Measurements from ENCODE around the gene RNU7-1. TPM values are rescaled to one million over a fixed set of nuclear protein-coding genes. Genes with fewer than 3 reads are reported as not detected.
A peak's percentile ranks its signal among the peaks of the same experiment; 100 is the strongest.

The RNU7-1 gene
- total RNA-seq, 2 experiments from 2014 or later, result not detected

DNA sequence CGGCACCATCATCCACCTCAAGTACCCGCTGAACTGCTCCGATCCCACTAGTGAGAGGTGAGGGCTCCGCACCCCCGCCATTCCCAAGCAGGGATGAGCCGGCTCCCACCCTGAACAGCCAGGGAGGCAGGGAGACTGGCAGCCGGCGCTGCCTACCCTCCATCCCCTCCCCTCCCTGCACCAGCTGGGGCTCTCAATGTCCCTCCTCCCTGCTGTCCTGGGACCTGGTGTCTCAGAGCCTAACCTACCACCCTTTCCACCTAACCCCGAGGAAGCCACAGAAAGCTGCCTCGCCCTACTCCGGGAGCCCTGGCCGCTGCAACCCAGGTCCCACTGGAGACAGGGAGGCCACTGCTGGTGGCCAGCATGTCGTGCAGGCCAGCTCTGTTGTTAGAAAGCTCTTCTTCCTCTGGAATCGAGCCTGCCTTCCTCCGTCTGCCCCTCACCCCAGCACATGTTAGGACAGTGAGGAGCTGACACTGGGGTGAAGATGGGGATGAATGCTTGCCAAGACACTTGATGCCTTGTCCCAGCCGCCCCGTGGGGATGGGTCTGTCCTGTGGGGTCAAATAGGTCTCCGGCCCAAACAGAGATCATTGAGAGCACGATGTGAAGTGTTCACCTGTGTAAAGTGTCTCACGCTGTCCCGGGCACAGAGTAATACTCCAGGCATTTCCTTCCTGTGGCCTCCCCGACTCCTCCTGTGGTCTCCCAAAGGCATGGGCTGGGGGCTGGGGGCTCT is 8.7 kb downstream of the RNU7-1 start:
- peak overlapping the region; percentile 100 for H3K4me3 Mint-ChIP-seq
- peak overlapping the region; percentile 98 for H3K27ac Mint-ChIP-seq
- DNase-seq, result no peak
- no peaks in the 10 kb centered on the region for H3K9me3 Mint-ChIP-seq
- ChIA-PET CTCF (interaction anchor here (0.6 to 17.8 kb wide), 10 partner anchors 8 to 747 kb away, joined by 3 to 388 read pairs (median 4); partner anchors contain the start of genes C12orf57, RNU7-1 and SPSB2), POLR2A (interaction anchor here (0.6 to 1.2 kb wide), 3 partner anchors 9 to 461 kb away, joined by 3 to 5 read pairs (median 3); partner anchors contain the start of genes C12orf57 and RNU7-1)
- H3K27me3 Mint-ChIP-seq, result no peaks in the 10 kb centered on the region
- H3K36me3 Mint-ChIP-seq (ENCODE audit: low read depth), result peaks cover 56% of the 10 kb centered on the region
- H3K4me1 Mint-ChIP-seq, result peaks cover 65% of the 10 kb centered on the region

DNA sequence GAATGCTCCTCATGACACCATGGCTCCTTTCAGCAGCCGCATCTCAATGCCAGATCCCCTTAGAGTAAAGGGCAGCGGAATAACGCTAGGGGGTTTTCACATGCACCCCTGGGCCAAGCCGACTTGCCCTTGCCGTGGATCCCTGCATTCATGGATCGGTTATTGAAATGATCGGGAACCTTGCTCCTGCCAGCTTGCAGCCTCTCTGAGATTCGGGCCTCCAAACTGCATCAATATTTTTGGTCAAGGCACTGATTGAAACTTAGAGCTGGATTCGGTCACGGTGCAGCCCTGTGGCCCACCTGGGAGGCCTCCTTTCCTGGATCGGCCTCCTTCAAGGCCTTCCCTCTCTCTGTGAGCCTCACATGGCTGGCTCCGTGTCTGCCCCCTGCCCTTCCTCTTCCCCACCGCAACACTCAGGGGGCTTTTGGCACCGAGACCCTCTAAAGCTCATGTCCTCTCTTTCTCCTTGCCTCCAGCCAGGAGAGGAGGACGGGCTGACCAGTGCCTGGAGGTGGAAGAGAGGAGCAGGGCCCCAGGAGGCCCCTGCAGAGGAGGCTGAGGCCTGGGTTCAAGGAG is 9.3 kb downstream of the RNU7-1 start:
- peak overlapping the region; percentile 98 for H3K27ac Mint-ChIP-seq
- H3K4me3 Mint-ChIP-seq, result peak overlapping the region; percentile 100
- CTCF ChIA-PET, result interaction anchor here (0.6 to 17.8 kb wide), 9 partner anchors 7 to 747 kb away, joined by 3 to 388 read pairs (median 5); partner anchors contain the start of genes C12orf57 and RNU7-1
- no peak for DNase-seq
- POLR2A ChIA-PET, result interaction anchor here (1.2 kb wide), 1 partner anchor 9 kb away, joined by 5 read pairs; the partner anchor contains the start of genes C12orf57 and RNU7-1
- H3K4me1 Mint-ChIP-seq, result peaks cover 67% of the 10 kb centered on the region
- no peaks in the 10 kb centered on the region for H3K27me3 Mint-ChIP-seq
- peaks cover 62% of the 10 kb centered on the region for H3K36me3 Mint-ChIP-seq (ENCODE audit: low read depth)
- no peaks in the 10 kb centered on the region for H3K9me3 Mint-ChIP-seq

DNA sequence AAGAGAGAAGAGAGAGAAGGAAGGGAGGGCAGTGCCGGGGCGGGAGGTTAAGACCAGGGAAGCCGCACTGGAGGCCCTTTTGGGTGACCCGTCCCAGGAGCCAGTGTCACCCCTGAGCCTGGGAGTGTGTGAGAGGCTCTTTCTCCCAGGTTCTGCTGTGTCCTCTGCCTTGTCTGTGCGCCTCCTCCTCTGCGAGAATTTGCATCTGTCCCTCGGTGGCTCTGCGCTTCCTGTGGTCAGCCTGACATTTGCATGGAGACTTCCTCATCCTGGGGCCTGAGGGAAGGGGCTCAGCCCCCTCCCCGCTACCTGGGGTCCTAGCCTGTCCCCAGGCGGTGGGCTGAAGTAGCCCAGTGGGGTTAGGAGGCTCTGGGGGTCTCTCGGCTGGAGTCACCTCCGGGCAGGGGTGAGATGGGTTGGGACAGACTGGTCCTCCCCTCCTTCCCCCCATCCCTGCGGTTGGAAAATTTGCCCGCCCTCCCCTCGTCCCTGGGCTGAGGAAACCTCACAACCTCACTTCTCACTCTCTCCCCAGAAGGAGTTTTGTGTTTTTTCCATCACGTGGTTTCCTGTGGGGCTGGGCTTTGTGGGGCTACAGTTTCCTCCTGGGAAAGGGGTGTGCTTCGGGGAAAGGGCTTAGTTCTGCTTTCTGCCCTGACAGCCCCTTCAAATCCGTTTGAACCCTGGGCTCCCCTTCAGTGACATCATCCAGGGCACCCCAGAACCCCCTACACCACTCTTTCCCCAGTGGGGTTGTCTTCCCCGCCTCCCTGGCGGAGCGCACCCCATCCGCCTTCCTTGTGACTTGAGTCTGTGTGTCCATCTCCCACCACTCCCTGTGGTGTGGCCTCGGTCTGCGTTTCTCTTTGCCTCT is 10.1 kb downstream of the RNU7-1 start:
- peak overlapping the region; percentile 98 for H3K27ac Mint-ChIP-seq
- H3K27me3 Mint-ChIP-seq, result no peaks in the 10 kb centered on the region
- peak; percentile 88 for DNase-seq
- peak overlapping the region; percentile 100 for H3K4me3 Mint-ChIP-seq
- peaks cover 69% of the 10 kb centered on the region for H3K4me1 Mint-ChIP-seq
- ChIA-PET POLR2A (interaction anchor here (1.8 kb wide), 1 partner anchor 10 kb away, joined by 7 read pairs; the partner anchor contains the start of genes C12orf57 and RNU7-1), CTCF (interaction anchor here (0.6 to 13.3 kb wide), 6 partner anchors 9 to 32 kb away, joined by 4 to 388 read pairs (median 6); partner anchors contain the start of genes C12orf57, PTPN6 and RNU7-1)
- peaks cover 67% of the 10 kb centered on the region for H3K36me3 Mint-ChIP-seq (ENCODE audit: low read depth)
- no peaks in the 10 kb centered on the region for H3K9me3 Mint-ChIP-seq

DNA sequence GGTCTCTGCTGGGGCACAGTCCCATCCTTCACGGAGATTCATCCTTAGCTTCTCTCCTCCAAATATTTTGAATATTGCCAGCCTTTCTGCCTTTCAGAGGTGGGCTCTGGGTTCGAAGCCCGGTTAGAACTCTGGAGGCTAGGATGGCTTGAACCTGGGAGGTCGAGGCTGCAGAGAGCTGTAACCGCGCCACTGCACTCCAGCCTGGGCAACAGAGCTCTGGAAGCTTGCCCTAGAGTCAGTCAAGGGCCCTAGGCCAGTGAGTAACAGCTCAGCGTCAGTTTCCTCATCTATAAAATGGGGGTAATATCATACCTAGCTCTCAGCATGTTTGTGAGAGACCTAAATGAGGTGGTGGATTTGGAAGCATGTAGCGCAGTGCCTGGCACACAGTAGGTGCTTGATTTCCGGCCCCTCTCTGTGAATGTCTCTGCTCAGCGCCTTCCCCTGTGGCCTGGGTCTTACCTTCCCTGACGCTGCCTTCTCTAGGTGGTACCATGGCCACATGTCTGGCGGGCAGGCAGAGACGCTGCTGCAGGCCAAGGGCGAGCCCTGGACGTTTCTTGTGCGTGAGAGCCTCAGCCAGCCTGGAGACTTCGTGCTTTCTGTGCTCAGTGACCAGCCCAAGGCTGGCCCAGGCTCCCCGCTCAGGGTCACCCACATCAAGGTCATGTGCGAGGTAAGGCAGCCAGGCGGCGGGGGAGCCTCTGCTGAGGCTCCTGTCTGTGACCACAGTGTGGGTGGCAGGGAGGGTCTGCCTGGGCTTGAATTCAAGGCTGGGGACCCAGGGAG is 10.9 kb downstream of the RNU7-1 start:
- Mint-ChIP-seq H3K27me3 (no peaks in the 10 kb centered on the region), H3K27ac (peak overlapping the region; percentile 98), H3K4me3 (peak overlapping the region; percentile 100), H3K36me3 (ENCODE audit: low read depth) (peaks cover 76% of the 10 kb centered on the region), H3K4me1 (peaks cover 70% of the 10 kb centered on the region), H3K9me3 (no peaks in the 10 kb centered on the region)
- ChIA-PET POLR2A (interaction anchor here (1.8 kb wide), 1 partner anchor 11 kb away, joined by 7 read pairs; the partner anchor contains the start of genes C12orf57 and RNU7-1), CTCF (interaction anchor here (0.7 to 13.3 kb wide), 4 partner anchors 10 to 82 kb away, joined by 3 to 388 read pairs (median 4); partner anchors contain the start of genes C12orf57, PTPN6 and RNU7-1)
- DNase-seq, result no peak

DNA sequence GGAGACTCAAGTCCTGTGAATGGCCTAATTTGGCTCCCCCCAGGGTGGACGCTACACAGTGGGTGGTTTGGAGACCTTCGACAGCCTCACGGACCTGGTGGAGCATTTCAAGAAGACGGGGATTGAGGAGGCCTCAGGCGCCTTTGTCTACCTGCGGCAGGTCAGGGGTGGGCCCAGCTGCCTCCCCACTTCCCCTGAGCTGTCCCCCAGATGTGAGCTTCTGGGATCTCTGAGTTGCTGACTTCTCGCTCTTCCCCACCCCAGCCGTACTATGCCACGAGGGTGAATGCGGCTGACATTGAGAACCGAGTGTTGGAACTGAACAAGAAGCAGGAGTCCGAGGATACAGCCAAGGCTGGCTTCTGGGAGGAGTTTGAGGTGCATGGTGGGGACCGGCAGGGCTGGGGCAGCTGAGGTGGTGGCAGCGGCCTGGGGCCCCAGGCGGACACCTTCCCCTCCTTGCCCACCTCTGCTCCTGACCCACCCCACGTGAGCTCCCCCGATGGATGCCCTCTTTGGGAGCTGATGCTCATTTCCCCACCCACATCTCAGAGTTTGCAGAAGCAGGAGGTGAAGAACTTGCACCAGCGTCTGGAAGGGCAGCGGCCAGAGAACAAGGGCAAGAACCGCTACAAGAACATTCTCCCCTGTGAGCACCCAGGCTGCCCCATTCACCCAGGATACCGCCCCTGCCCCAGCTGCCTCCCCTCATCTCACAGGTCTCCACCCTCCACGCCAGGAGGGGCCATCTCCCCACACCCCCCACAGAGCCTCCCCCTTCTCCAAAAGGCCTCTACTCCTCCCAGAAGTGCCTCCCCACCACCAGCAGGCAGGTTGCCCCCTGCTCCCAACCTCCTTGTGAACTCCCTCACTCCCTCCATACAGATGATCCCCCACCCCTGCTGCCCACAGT is 11.7 kb downstream of the RNU7-1 start:
- Mint-ChIP-seq H3K36me3 (ENCODE audit: low read depth) (peaks cover 78% of the 10 kb centered on the region), H3K9me3 (no peaks in the 10 kb centered on the region), H3K4me3 (peak overlapping the region; percentile 7), H3K27me3 (no peaks in the 10 kb centered on the region), H3K4me1 (peaks cover 72% of the 10 kb centered on the region), H3K27ac (peak overlapping the region; percentile 98)
- DNase-seq, result no peak
- POLR2A ChIA-PET, result interaction anchor here (1.8 kb wide), 1 partner anchor 12 kb away, joined by 7 read pairs; the partner anchor contains the start of genes C12orf57 and RNU7-1
- CTCF ChIA-PET, result interaction anchor here (0.6 to 13.3 kb wide), 6 partner anchors 9 to 154 kb away, joined by 3 to 388 read pairs (median 4); partner anchors contain the start of genes C12orf57, PTPN6 and RNU7-1

DNA sequence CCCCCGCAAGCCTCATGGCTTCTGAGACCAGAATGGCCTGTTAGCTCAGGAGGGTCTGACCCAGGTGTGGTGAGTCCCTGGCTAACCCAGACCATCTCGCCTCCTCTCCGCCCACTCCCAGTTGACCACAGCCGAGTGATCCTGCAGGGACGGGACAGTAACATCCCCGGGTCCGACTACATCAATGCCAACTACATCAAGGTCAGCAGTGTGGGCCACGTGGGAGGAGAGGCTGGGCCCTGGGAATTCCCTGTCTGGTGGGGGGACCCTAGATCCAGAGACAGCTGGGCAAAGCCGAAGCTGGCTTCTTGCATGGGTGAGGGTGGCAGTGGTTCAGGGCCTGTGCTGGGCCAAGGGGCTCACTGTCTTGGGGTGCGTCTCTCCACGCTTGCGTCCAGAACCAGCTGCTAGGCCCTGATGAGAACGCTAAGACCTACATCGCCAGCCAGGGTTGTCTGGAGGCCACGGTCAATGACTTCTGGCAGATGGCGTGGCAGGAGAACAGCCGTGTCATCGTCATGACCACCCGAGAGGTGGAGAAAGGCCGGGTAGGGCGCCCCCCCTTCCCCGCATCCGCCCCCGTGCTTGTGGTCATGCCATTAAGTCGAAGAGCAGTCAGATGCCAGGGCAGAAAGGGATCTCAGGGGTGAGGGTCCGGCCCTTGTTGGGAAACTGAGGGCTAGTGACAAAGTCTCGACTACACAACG is 12.6 kb downstream of the RNU7-1 start:
- ChIA-PET POLR2A (interaction anchor here (3.6 kb wide), 1 partner anchor 11 kb away, joined by 35 read pairs; the partner anchor contains the start of genes C12orf57 and RNU7-1), CTCF (interaction anchor here (0.6 to 13.3 kb wide), 5 partner anchors 9 to 203 kb away, joined by 3 to 388 read pairs (median 3); partner anchors contain the start of genes C12orf57, MLF2, PTPN6 and RNU7-1)
- DNase-seq, result no peak
- Mint-ChIP-seq H3K9me3 (no peaks in the 10 kb centered on the region), H3K4me3 (peak overlapping the region; percentile 39), H3K27me3 (no peaks in the 10 kb centered on the region), H3K4me1 (peaks cover 76% of the 10 kb centered on the region), H3K36me3 (ENCODE audit: low read depth) (peaks cover 85% of the 10 kb centered on the region), H3K27ac (peak overlapping the region; percentile 79)

DNA sequence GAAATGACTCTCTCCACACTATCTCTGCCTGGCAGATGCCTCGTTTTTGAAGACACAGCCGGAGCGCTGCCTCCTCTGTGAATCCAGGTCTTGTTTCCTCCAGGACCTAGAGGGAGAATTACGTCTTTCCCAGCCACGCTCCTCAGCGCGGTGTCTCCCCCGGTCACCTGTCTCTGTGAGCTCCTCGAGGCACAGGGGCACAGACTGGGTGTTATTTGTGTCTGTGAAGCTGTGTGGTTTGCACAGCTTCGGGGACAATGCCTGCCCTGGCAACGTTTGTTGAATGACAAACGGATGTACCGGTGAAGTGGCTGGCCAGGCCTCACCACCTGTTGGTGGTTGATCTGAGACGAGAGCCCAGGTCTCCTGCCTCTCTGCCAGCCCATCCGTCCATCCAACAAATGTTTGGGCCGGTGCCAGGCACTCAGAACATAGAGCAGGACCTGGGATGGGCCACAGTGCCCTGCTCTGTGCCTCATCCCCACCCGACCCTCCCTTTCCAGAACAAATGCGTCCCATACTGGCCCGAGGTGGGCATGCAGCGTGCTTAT is 13.6 kb downstream of the RNU7-1 start:
- peak overlapping the region; percentile 39 for H3K4me3 Mint-ChIP-seq
- H3K27ac Mint-ChIP-seq, result peak overlapping the region; percentile 93
- H3K36me3 Mint-ChIP-seq (ENCODE audit: low read depth), result peaks cover 90% of the 10 kb centered on the region
- DNase-seq, result no peak
- POLR2A ChIA-PET, result interaction anchor here (3.6 kb wide), 1 partner anchor 12 kb away, joined by 35 read pairs; the partner anchor contains the start of genes C12orf57 and RNU7-1
- no peaks in the 10 kb centered on the region for H3K9me3 Mint-ChIP-seq
- CTCF ChIA-PET, result interaction anchor here (0.9 to 13.3 kb wide), 9 partner anchors 8 to 227 kb away, joined by 3 to 388 read pairs (median 3); partner anchors contain the start of genes C12orf57, MLF2, PTPN6 and RNU7-1
- peaks cover 86% of the 10 kb centered on the region for H3K4me1 Mint-ChIP-seq
- H3K27me3 Mint-ChIP-seq, result no peaks in the 10 kb centered on the region

DNA sequence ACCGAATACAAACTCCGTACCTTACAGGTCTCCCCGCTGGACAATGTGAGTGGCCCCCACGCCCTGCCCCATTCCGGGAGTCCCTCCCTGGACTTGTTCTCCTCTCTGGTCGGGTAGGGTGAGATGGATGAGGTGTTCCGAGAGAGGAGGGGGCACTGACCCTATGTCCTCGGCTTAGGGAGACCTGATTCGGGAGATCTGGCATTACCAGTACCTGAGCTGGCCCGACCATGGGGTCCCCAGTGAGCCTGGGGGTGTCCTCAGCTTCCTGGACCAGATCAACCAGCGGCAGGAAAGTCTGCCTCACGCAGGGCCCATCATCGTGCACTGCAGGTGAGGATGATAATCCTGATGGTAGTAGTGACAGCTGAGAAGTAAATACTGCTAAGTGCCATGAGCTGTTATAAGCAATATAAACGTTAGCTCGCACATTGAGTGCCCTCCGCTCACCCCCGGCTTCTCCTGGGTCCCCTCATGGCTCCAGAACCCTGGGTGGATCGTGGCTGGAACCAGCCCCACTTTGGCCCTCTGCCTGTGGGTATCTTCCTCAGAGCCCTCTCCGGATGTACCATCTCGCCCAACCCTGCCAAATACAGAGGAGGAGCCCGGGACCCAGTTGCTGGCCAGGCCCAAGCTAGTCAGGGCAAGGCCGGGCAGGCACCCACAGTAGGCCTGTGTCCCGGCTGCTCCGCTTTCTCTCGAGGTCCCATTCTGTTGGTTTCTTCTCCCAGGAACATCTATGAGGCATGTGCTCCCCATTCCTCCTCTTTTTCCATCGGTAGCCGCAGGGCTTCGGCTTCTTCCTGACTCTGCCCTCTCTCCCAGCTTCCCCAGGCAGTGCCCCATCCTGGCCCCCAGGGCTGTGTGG is 14.4 kb downstream of the RNU7-1 start:
- H3K4me1 Mint-ChIP-seq, result peaks cover 92% of the 10 kb centered on the region
- DNase-seq, result no peak
- peaks cover 82% of the 10 kb centered on the region for H3K36me3 Mint-ChIP-seq (ENCODE audit: low read depth)
- H3K27ac Mint-ChIP-seq, result peak overlapping the region; percentile 93
- peak overlapping the region; percentile 83 for H3K4me3 Mint-ChIP-seq
- ChIA-PET POLR2A (interaction anchor here (0.6 to 3.6 kb wide), 3 partner anchors 13 to 123 kb away, joined by 3 to 35 read pairs (median 3); partner anchors contain the start of genes C12orf57 and RNU7-1), CTCF (interaction anchor here (0.9 to 13.3 kb wide), 11 partner anchors 14 to 228 kb away, joined by 3 to 388 read pairs (median 3); partner anchors contain the start of genes ATN1, C12orf57, MLF2 and PTPN6)
- H3K27me3 Mint-ChIP-seq, result no peaks in the 10 kb centered on the region
- no peaks in the 10 kb centered on the region for H3K9me3 Mint-ChIP-seq

DNA sequence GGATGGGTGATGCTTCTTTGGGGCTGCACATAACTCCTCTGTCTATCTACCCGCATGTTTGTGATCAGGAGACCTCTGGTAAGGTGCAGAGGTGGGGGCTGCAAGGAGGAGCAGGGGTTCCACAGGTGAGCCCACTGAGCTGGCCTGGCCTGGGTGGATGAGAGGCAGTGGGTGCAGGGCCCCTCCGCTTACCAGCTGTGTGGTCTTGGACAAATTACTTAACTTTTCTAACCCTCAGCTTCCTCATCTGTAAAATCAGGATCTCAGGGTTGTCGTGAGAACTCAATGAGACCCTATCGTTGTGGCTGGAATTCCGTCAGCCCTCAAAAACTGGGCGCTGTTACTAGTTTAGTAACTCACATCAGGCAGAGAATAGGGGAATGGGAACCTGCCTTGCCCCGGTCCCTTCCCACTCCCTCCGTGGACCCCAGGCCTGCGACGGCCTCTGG is 15.0 kb downstream of the RNU7-1 start:
- Mint-ChIP-seq H3K4me1 (peaks cover 92% of the 10 kb centered on the region), H3K27ac (peak overlapping the region; percentile 93), H3K36me3 (ENCODE audit: low read depth) (peaks cover 76% of the 10 kb centered on the region), H3K4me3 (peak overlapping the region; percentile 83), H3K9me3 (no peaks in the 10 kb centered on the region), H3K27me3 (no peaks in the 10 kb centered on the region)
- DNase-seq, result no peak
- CTCF ChIA-PET, result interaction anchor here (1.2 to 13.3 kb wide), 6 partner anchors 15 to 155 kb away, joined by 3 to 388 read pairs (median 6); partner anchors contain the start of genes ATN1, C12orf57, PTPN6 and RNU7-1
- POLR2A ChIA-PET, result interaction anchor here (0.6 to 3.6 kb wide), 4 partner anchors 8 to 124 kb away, joined by 3 to 35 read pairs (median 3); partner anchors contain the start of genes C12orf57, PTPN6 and RNU7-1

Measured in activated CD4-positive, alpha-beta T cell treated with anti-CD3 and anti-CD28 coated beads, Interleukin-2, amount 10 ng/mL, durations not matched to agents 7 days and 5 days (primary cell).